Gastroesophageal sphincter (tissue), 4 donors: ENCODE measurements around the gene COL5A1. TPM values are rescaled to one million over a fixed set of nuclear protein-coding genes. Genes with fewer than 3 reads are reported as not detected.

ENCODE experiments used
- ATAC-seq: fragments of 150-250 bp; one replicate; pipeline ENCODE4 v1.9.1; 2016; ENCODE audit warnings: mild to moderate bottlenecking, moderate library complexity
- H3K27ac ChIP-seq, 4 donors: fragments of 200-600 bp; sonication (generic) in 3 of 4; 1 replicate in 3 of 4; 2 replicates in 1 of 4; pipeline ENCODE4 v1.5.1; 2016 to 2019
- H3K27me3 ChIP-seq: fragments of 200-600 bp; sonication (generic); one replicate; pipeline ENCODE4 v1.5.1; 2019
- H3K36me3 ChIP-seq, 2 donors: fragments of 200-600 bp; sonication (generic); one replicate each; pipeline ENCODE4 v1.5.1; 2019; ENCODE audit warnings: control low read depth in 1 of 2
- H3K4me1 ChIP-seq, 3 donors: fragments of 200-600 bp; sonication (generic); 1 replicate in 2 of 3; 2 replicates in 1 of 3; pipeline ENCODE4 v1.5.1; 2016 to 2019; ENCODE audit warnings: control low read depth in 2 of 3
- H3K4me3 ChIP-seq, 2 donors: fragments of 200-600 bp; sonication (generic); one replicate each; pipeline ENCODE4 v1.5.1; 2019; ENCODE audit warnings: mild to moderate bottlenecking in 1 of 2, moderate library complexity in 1 of 2
- H3K9me3 ChIP-seq, 3 donors: fragments of 200-600 bp; sonication (generic); one replicate each; pipeline ENCODE4 v1.5.1; 2017 to 2019; ENCODE audit warnings: control low read depth in 2 of 3
- EP300 ChIP-seq: sonication (generic); formaldehyde crosslinking; IDR thresholded peaks from one replicate; pipeline ENCODE4 v1.6.1; 2017; ENCODE audit warnings: antibody characterized with exemption, mild to moderate bottlenecking
- POLR2A ChIP-seq, 2 donors: fragments of 450-650 bp; IDR thresholded peaks; one replicate each; pipeline ENCODE4 v1.6.1; 2017; ENCODE audit warnings: antibody characterized with exemption in 2 of 2, mild to moderate bottlenecking in 2 of 2, moderate library complexity in 1 of 2
- POLR2AphosphoS5 ChIP-seq: sonication (generic); formaldehyde crosslinking; IDR thresholded peaks from one replicate; pipeline ENCODE4 v1.6.1; 2017; ENCODE audit warnings: antibody characterized with exemption
- WGBS, 2 donors: methylation state at CpG; one replicate each; pipeline ENCODE4 v1.1.5; 2018; ENCODE audit warnings: low coverage in 1 of 2; 5-methylcytosine and 5-hydroxymethylcytosine counted together
- total RNA-seq, 4 donors: library from RNA; depleted of rRNA; stranded (reverse); fragments of >200 nt; gene quantifications; one replicate each; pipeline ENCODE4 v1.1.0, GENCODE V29; 2016
- TF ChIP-seq, protein P1 (sequence below), 4 experiments: fragments of 200-600 bp in 2 of 4; fragments of 450-650 bp in 2 of 4; sonication (generic) in 1 of 4; IDR thresholded peaks; one replicate each; pipeline ENCODE4 v1.5.1; 2017 to 2019; ENCODE audit warnings: antibody characterized with exemption in 4 of 4, mild to moderate bottlenecking in 2 of 4, moderate library complexity in 2 of 4

Gene COL5A1
- total RNA-seq, 4 donors from 2014 or later: 48.5 to 86.4 (median 74.9) TPM

DNA sequence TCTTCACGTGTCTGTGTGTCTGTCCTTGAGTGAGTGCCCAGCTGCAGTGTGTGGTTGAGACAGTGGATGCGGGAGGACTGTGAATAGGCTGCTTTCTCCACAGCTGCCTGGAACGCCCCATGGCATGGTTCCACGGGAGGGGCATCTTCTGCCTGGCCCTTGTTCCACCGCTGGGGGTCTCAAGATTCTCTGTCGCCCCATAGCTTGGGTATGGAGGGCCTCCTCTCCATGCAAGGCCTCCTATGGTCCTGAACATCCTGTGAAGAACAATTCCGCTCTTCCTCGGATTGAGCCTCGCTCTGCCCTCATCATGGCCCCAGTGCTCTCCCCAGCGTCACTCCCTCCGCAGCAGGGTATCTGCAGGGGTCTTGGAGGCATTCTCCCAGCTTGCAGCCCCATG lies 36.1 kb downstream of the COL5A1 start:
- WGBS, 2 donors: 40% methylated on average over 1 of the region's 11 CpGs; no CpG with 5 or more reads in 1 of the 2 donors
- H3K9me3 ChIP-seq: peaks cover 0 to 5% (median 0%) of the 10 kb centered on the region in 3 donors
- H3K27me3 ChIP-seq: no peaks in the 10 kb centered on the region
- no peak overlapping the region for H3K27ac ChIP-seq
- H3K4me3 ChIP-seq: no peak overlapping the region
- TF ChIP-seq POLR2AphosphoS5: no peak
- no peaks in the 10 kb centered on the region for H3K36me3 ChIP-seq
- ATAC-seq: no peak
- H3K4me1 ChIP-seq: peaks cover 0 to 65% (median 22%) of the 10 kb centered on the region in 3 donors

- peaks cover 0 to 70% (median 22%) of the 10 kb centered on the region in 3 donors for H3K4me1 ChIP-seq
- no peaks in the 10 kb centered on the region for H3K36me3 ChIP-seq
- TF ChIP-seq EP300 (no peak), POLR2AphosphoS5 (no peak), POLR2A (IDR thresholded peaks at IDR 0.05) (no peak)
- TF ChIP-seq, protein P1, sequence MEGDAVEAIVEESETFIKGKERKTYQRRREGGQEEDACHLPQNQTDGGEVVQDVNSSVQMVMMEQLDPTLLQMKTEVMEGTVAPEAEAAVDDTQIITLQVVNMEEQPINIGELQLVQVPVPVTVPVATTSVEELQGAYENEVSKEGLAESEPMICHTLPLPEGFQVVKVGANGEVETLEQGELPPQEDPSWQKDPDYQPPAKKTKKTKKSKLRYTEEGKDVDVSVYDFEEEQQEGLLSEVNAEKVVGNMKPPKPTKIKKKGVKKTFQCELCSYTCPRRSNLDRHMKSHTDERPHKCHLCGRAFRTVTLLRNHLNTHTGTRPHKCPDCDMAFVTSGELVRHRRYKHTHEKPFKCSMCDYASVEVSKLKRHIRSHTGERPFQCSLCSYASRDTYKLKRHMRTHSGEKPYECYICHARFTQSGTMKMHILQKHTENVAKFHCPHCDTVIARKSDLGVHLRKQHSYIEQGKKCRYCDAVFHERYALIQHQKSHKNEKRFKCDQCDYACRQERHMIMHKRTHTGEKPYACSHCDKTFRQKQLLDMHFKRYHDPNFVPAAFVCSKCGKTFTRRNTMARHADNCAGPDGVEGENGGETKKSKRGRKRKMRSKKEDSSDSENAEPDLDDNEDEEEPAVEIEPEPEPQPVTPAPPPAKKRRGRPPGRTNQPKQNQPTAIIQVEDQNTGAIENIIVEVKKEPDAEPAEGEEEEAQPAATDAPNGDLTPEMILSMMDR (IDR thresholded peaks at IDR 0.05): no peak
- no peak overlapping the region for H3K27ac ChIP-seq
- no CpG with 5 or more reads among the region's 8 CpGs for WGBS, 2 donors
- ATAC-seq: no peak
- peaks cover 0 to 5% (median 0%) of the 10 kb centered on the region in 3 donors for H3K9me3 ChIP-seq
- H3K27me3 ChIP-seq: no peaks in the 10 kb centered on the region
- peak overlapping the region in 1 of 2 donors; percentile 2 for H3K4me3 ChIP-seq
These were observed 36.6 kb downstream of the COL5A1 start for GRCh38 chr9:134678206-134678605.

DNA sequence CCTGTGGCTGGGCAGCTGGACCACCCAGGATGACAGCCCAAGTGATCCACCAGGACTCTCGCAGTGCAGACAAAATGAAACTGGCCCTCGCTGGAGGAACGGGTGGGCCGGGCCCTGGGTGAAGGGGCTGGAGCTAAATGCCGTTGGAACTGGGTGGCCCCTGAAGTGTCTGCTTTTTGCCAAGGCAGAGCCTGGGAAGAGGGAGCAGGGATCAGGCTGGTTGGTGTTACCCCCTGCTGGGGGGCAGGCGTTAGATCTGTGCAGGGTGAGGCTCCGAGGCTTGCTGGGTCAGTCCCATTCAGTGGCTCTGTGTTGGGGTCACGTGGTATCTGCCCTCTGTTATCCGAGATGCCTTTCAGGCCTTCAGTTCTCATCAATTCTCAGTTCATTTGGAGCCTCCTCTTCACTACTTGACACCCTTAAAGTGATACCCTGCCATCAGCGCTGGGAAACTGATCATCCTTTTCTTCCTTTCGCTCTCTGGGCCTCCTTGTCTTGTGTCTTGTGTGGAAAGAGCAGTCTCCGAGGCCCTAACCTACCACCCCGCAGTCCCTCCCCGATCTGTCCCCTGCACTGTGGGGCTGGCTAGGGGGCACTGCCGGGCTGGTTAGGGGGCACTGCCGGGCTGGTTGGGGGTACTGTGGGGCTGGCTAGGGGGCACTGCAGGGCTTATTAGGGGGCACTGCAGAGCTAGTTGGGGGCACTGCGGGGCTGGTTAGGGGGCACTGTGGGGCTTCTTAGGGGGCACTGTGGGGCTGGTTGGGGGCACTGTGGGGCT lies 37.3 kb downstream of the COL5A1 start:
- H3K27me3 ChIP-seq: no peaks in the 10 kb centered on the region
- TF ChIP-seq EP300 (no peak), POLR2A (IDR thresholded peaks at IDR 0.05) (no peak), POLR2AphosphoS5 (no peak)
- TF ChIP-seq, protein P1 (IDR thresholded peaks at IDR 0.05): no peak
- peaks cover 0 to 5% (median 0%) of the 10 kb centered on the region in 3 donors for H3K9me3 ChIP-seq
- WGBS, 2 donors: 39 to 55% methylated on average over 4 to 6 of the region's 17 CpGs
- peak; percentile 44 for ATAC-seq
- H3K36me3 ChIP-seq: no peaks in the 10 kb centered on the region
- peak overlapping the region in 1 of 2 donors; percentile 2 for H3K4me3 ChIP-seq
- H3K27ac ChIP-seq: peak overlapping the region in 2 of 4 donors; percentile 24 to 38
- peaks cover 0 to 76% (median 22%) of the 10 kb centered on the region in 3 donors for H3K4me1 ChIP-seq

GRCh38 chr9:134679616-134680392 lies 38.2 kb downstream of the COL5A1 start:
- no peak for TF ChIP-seq POLR2AphosphoS5
- TF ChIP-seq POLR2A (IDR thresholded peaks at IDR 0.05): no peak
- TF ChIP-seq, protein P1 (IDR thresholded peaks at IDR 0.05): no peak
- no peak for TF ChIP-seq EP300
- peaks cover 0 to 5% (median 0%) of the 10 kb centered on the region in 3 donors for H3K9me3 ChIP-seq
- H3K36me3 ChIP-seq: no peaks in the 10 kb centered on the region
- WGBS, 2 donors: 83% methylated on average over 4 of the region's 19 CpGs; no CpG with 5 or more reads in 1 of the 2 donors
- no peak overlapping the region for H3K27ac ChIP-seq
- no peak for ATAC-seq
- peaks cover 0 to 81% (median 22%) of the 10 kb centered on the region in 3 donors for H3K4me1 ChIP-seq
- H3K27me3 ChIP-seq: no peaks in the 10 kb centered on the region
- no peak overlapping the region for H3K4me3 ChIP-seq

DNA sequence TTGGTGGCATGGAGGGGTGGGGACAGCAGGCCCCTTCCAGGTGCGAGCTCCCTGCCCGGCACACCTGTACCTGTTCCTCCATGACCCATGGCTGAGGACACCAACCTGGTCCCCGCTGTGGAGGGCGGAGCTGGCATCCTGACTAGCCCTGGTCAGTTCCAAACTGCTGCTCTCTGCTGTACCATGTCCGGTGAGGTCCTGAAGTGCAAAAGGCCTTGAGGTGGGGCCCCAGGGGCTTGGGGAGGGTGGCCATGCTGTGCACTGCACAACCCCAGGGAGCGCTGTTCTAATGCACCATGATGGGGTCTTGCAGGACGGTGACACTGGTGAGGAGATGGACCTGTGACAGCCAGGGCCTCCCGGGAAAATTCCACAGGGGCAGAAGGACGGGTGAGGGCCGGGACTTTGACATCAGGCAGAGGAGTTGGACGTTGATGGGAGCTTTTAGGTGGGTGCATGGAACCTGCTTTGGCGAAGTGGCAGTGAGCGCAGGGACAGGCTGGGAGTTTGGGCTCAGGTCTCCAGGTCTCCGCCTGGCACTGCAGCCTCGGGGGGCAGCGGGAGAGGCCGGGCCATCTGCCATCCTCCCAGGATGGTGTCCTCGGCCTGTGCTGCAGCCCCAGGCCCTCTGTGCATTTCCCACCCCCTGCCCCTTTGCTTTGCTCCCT lies 38.9 kb downstream of the COL5A1 start:
- H3K27me3 ChIP-seq: no peaks in the 10 kb centered on the region
- no peak for ATAC-seq
- WGBS, 2 donors: 10 to 75% methylated on average over 2 to 5 of the region's 18 CpGs
- no peaks in the 10 kb centered on the region for H3K36me3 ChIP-seq
- TF ChIP-seq POLR2A (IDR thresholded peaks at IDR 0.05) (no peak), EP300 (no peak), POLR2AphosphoS5 (no peak)
- TF ChIP-seq, protein P1 (IDR thresholded peaks at IDR 0.05): no peak
- H3K4me1 ChIP-seq: peaks cover 0 to 81% (median 22%) of the 10 kb centered on the region in 3 donors
- H3K9me3 ChIP-seq: peaks cover 0 to 4% (median 0%) of the 10 kb centered on the region in 3 donors
- no peak overlapping the region for H3K4me3 ChIP-seq
- H3K27ac ChIP-seq: peak overlapping the region in 3 of 4 donors; percentile 14 to 65 (median 55)
